ENCODE data around the gene PET100.

The PET100 gene

GRCh38 chr19:7680606-7681339 lies 51.2 kb downstream of the PET100 start, which contains the start of gene TRAPPC5:
Gene TRAPPC5 (plus strand): TSS chr19:7680833. CDS start chr19:7682254, 1,421 bp downstream.
- peak; percentile 78 for DNase-seq
